Stimulated activated CD8-positive, alpha-beta memory T cell treated with anti-CD3 and anti-CD28 coated beads, Interleukin-15, amount 100 ng/mL, for 1 hour (primary cell): ENCODE measurements around the gene BAIAP3.
"Not testable (repeated sequence)": the region's sequence is repeated elsewhere in the genome, so short reads cannot be mapped to it uniquely, and the experiment has no call there.

Experiments used
- DNase-seq: peaks from one replicate; pipeline ENCODE4 v3.0.0-alpha.2; 2020; ENCODE audit warnings: low read depth

Gene BAIAP3, protein sequence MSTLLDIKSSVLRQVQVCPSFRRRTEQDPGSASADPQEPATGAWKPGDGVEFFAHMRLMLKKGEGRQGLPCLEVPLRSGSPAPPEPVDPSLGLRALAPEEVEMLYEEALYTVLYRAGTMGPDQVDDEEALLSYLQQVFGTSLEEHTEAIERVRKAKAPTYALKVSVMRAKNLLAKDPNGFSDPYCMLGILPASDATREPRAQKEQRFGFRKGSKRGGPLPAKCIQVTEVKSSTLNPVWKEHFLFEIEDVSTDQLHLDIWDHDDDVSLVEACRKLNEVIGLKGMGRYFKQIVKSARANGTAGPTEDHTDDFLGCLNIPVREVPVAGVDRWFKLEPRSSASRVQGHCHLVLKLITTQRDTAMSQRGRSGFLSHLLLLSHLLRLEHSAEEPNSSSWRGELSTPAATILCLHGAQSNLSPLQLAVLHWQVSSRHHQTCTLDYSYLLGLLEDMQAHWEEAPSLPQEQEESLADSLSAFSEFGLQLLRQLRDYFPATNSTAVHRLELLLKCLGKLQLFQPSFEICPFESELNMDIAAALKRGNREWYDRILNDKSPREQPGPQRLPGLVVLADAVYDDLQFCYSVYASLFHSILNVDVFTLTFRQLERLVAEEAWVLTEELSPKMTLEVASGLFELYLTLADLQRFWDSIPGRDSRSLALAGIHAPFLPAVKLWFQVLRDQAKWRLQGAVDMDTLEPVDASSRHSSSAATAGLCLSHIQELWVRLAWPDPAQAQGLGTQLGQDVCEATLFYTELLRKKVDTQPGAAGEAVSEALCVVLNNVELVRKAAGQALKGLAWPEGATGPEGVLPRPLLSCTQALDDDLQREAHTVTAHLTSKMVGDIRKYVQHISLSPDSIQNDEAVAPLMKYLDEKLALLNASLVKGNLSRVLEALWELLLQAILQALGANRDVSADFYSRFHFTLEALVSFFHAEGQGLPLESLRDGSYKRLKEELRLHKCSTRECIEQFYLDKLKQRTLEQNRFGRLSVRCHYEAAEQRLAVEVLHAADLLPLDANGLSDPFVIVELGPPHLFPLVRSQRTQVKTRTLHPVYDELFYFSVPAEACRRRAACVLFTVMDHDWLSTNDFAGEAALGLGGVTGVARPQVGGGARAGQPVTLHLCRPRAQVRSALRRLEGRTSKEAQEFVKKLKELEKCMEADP

GRCh38 chr16:1333149-1333812 is at the start of gene BAIAP3:
TSS of gene BAIAP3 (plus strand) at chr16:1333645. CDS start at chr16:1338550, 4,905 bp downstream.
- DNase-seq = no peak

DNA sequence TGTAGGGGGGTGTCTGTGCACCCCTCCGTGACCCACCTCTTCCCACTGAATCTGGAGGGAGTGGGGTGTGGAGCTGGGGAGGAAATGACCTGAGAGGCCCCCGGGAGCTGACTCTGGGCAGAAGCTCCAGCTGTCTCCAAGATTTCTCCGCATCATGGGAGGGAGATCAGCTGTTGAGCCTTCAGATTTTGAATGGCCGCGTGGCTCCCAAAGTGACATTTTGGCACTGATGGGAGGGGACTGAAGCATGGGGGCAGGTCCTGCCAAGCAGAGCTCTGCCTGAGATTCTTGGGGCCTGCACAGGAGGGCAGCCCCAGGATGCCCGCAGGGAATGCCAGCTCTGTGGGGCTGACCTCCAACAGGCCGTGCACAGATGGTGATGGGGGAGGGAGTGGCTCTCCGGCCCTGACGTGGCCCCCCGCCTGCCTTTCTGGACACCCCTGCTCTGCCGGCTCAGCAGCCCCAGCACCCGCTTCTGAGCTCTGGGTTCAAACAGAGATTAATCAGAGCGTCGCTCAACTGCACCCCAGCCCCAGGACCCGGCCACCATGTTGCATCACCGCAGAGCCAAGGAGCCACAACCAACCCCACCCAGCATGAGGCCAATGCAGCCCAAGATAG is 49.3 kb upstream of the BAIAP3 start:
- no peak for DNase-seq

DNA sequence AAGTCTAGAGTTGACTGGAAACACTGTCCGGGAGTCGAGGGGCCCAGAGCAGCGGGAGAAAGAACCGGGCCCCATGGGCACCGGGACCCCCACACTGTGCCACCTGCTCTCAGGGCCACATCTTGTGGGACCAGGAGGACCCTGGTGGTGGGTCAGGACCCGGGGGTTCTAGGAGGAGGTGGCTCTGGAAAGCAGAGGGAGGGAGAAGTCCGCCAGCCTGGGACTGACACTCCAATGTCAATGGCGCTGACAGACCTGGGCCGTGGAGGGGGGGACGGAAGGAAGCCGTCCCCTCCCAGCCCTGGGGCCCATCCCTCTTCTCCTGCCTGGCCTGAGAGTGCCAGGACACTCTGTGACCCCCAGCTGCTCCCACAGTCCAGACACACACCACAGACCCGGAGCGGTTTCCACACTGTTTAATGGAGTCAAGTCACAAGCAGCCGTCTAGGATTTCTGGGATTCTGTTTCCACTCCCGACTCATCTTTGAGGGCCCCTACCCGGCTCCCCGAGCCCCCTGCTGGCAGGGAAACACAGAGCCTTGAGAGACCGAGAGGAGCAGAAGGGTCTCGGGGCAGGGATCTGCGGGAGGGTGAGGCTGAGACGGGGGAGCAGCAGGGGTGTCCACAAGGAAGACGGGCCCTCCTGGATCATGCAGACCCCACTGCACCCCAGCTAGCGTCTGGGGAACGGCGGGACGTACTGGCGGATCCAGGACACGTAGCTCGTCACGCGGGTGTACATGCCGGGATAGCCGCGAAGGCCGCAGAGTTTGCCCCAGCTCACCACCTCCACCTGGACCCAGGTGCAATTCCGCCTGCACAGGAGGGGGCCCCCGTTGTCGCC is 47.6 kb upstream of the BAIAP3 start:
- no peak for DNase-seq

DNA sequence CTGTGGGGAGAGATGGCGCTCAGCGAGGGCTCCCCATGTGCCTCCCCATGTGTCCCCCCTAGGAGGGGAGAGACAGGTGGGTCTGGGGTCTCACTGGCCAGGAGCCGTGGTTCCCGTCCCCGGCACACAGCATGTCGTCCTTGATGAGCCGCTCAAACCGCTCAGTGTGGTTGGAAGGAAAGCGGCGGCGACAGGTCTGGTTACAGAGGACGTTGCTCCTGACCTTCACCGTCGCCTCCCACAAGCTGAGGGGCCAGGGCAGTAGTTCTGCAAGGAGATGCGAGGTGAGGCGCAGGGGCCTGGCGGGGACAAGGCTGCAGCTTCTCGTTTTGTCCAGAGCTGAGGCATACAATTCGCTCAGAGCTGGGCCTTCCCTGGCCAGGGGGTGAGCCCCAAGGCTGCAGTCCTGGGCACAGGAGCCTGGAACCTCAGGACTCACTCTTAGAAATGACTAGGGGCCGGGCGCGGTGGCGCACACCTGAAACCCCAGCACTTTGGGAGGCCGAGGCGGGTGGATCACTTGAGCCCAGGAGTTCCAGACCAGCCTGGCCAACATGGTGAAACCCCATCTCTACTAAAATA is 46.8 kb upstream of the BAIAP3 start:
- no peak for DNase-seq

- DNase-seq = no peak
These were observed 45.3 kb upstream of the BAIAP3 start for GRCh38 chr16:1287982-1288670.

- DNase-seq = no peak
These were observed 44.5 kb upstream of the BAIAP3 start for GRCh38 chr16:1288813-1289476.

- no peak for DNase-seq
These were observed 44.0 kb upstream of the BAIAP3 start for GRCh38 chr16:1289477-1289866.

GRCh38 chr16:1290063-1290501 is 43.4 kb upstream of the BAIAP3 start:
- no peak for DNase-seq

DNA sequence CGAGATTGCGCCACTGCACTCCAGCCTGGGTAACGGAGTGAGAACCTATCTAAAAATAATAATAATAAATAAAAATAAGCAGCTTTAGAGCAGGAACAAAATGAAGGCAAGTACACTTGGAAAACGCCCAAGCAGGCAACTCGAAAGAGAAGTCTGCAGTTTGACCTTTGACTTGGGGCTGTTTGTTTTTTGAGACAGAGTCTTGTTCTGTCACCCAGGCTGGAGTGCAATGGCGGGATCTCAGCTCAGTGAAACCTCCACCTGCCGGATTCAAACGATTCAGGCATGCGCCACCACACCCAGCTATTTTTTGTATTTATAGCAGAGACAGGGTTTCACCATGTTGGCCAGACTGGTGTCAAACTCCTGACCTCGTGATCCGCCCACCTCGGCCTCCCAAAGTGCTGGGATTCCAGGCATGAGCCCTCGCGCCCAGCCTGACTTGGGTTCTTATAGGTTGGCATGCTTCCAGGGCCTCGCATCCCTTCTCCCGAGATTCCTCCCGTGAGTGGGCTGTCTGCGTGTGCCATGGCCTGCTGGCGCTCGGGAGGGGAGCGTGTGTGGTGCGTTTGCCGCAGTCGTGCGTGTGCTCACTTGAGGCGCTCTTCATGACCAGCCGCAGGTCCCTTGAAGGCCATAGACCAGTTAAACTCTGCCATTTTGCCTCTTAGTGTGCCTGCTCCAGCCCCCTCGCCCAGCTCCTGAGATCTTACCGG is 42.4 kb upstream of the BAIAP3 start:
- no peak for DNase-seq

DNA sequence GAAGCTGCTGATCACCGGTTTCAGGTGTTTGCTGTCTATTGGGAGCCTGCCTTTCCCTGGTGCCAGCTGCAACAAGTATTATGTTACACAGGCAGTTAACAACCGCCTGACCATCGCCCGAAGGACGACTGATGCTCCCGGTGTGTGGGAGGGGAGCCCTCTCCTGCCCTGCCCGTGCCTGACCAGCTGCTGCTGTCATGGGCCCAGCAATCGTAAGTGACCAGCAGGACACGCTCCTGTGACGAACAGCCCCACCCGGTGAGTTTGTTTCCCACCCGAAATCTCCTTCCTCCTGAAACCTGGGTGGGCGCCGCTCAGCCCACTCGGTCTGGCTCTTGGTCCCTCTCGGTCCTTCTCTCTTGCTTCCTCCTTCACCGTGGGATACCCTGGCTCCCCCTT is 41.9 kb upstream of the BAIAP3 start:
- no peak for DNase-seq

- not testable (repeated sequence) for DNase-seq
These were observed 41.2 kb upstream of the BAIAP3 start for GRCh38 chr16:1292208-1292607.

DNA sequence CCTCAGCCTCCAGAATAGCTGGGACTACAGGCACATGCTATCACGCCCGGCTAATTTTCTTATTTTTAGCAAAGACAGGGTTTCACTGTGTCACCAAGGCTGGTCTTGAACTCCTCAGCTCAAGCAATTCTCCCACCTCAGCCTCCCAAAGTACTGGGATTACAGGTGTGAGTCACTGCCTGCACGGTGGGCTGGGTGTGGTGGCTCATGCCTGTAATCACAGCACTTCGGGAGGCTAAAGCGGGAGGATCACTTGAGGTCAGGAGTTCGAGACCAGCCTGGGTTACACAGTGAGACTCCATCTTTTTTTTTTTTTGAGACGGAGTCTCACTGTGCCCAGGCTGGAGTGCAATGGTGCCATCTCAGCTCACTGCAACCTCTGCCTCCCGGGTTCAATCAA is 40.6 kb upstream of the BAIAP3 start:
- DNase-seq = not testable (repeated sequence)

GRCh38 chr16:1293921-1294656 is 39.4 kb upstream of the BAIAP3 start:
- DNase-seq = no peak

- DNase-seq = no peak
These were observed 38.0 kb upstream of the BAIAP3 start for GRCh38 chr16:1295465-1295864.

GRCh38 chr16:1296688-1297017 is 36.8 kb upstream of the BAIAP3 start:
- not testable (repeated sequence) for DNase-seq

DNA sequence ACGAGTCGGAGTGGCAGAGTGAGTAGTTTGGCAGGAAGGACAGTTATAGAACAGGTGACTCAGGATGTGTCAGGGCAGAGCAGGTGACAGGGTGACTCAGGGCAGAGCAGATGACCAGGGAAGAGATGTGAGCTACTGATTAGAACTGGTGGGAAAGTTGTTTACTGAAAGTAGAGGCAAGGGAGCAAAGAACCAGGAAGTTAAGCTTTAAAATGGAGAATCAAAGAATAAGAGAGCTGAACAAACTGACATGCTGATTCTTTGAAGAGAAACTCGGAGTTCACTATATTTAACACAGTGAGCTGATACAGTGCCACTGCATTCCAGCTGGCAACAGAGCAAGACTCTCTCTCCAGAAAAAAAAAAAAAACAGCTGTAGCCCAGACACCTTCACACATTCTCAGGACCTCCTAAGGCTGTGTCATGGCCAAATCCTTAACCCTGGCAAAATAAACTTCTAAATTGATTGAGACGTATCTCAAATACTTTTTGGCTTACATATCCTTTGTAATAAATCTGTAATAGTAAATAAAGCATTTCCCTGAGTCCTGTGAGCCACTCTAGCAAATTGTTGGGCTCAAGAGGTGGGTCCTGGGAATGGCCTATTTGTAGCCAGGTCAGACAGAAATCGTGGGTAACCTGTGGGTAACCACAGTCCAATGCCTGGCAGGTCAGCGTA is 36.3 kb upstream of the BAIAP3 start:
- no peak for DNase-seq

DNA sequence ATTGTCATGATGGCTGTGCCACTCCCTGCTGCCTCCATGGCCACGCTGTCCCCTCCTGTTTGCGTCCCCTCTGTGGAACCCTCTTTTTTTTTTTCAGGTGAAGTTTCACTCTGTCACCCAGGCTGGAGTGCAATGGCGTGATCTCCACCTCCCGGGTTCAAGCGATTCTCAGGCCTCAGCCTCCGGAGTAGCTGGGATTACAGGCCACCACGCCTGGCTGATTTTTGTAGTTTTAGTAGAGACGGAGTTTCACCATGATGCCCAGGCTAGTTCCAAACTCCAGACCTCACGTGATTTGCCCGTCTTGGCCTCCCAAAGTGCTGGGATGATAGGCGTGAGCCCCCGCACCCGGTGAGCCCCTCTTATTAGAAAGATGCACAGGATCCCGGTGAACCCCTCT is 35.0 kb upstream of the BAIAP3 start:
- DNase-seq = no peak
